ENCODE measurements around the gene RPS6KB2.

The RPS6KB2 gene

GRCh38 chr11:67428052-67429001, at the start of gene RPS6KB2:
RPS6KB2 (plus strand) TSS chr11:67428494; CDS start chr11:67428546, 52 bp downstream.
- DNase-seq = peak; percentile 97

- DNase-seq = no peak
These were observed 49.8 kb upstream of the RPS6KB2 start for GRCh38 chr11:67378544-67378943.

- no peak for DNase-seq
These were observed 48.9 kb upstream of the RPS6KB2 start for GRCh38 chr11:67379061-67380058.

- DNase-seq = no peak
These were observed 46.9 kb upstream of the RPS6KB2 start for GRCh38 chr11:67381244-67381972.

- peak; percentile 84 for DNase-seq
These were observed 45.8 kb upstream of the RPS6KB2 start for GRCh38 chr11:67382276-67383136.

DNA sequence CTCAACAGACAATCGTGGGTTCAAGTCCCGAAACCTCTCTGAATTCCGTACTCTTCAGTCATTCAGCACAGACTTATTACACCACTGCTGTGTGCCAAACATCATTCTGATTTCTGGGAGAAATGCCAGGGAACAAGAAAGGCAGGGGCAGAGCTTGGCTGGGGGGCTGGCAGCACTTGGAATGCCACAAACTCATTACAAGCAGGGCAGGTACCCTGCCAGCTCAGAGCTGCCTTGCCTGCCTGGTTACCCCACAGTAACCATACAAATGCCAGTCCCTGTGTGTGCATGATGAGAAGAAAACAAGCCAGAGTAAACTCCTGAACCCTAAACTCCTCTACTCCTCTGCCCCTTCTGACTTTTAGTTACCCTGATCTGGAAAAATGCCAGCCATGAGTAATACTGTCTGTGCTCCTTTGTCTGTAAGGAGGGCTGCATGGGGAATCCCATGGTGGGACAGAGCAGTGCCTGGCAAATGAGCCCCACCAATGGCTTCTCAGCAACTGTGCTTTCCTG, 43.4 kb upstream of the RPS6KB2 start:
- no peak for DNase-seq

- DNase-seq = no peak
These were observed 41.2 kb upstream of the RPS6KB2 start for GRCh38 chr11:67387069-67387468.

DNA sequence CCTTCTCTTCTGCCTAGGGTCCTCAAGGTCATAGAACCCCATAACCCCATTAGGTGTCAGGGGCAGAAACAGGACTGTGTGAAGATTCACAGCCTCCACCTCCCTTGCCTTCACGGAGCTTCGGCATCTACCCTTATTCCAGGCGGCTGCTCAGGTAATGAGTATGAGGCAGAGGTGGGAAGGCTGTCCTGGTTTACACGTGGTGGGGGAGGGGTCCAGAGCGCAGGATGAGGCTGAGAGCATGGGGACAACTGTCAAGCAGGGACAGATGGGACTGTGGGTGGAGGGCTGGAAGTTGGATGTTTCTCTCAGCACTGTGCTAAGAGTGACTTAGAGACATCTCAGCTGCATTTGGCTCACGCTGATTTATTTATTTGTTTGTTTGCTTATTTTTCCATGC, 40.8 kb upstream of the RPS6KB2 start:
- DNase-seq = no peak

DNA sequence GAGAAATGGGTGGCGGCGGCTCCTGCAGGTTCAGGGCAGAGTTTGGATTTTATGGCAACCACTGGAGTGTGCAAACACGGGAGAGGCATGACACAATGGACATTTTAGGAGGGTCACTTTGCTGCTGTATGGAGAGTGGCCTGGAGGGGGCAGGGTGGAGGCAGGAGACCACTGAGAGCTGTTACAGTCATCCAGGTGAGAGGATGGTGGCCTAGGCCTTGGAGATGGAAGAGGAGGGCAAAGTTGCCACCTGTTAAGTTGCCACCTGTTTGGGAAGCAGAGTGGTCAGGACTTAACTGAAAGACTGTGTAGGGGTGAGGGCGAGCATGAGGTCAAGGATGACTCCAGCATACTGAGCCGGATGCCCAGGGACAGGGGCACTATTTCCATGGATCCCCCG, 38.8 kb upstream of the RPS6KB2 start:
- DNase-seq = peak; percentile 53

GRCh38 chr11:67390947-67391303, 37.4 kb upstream of the RPS6KB2 start:
- no peak for DNase-seq

DNA sequence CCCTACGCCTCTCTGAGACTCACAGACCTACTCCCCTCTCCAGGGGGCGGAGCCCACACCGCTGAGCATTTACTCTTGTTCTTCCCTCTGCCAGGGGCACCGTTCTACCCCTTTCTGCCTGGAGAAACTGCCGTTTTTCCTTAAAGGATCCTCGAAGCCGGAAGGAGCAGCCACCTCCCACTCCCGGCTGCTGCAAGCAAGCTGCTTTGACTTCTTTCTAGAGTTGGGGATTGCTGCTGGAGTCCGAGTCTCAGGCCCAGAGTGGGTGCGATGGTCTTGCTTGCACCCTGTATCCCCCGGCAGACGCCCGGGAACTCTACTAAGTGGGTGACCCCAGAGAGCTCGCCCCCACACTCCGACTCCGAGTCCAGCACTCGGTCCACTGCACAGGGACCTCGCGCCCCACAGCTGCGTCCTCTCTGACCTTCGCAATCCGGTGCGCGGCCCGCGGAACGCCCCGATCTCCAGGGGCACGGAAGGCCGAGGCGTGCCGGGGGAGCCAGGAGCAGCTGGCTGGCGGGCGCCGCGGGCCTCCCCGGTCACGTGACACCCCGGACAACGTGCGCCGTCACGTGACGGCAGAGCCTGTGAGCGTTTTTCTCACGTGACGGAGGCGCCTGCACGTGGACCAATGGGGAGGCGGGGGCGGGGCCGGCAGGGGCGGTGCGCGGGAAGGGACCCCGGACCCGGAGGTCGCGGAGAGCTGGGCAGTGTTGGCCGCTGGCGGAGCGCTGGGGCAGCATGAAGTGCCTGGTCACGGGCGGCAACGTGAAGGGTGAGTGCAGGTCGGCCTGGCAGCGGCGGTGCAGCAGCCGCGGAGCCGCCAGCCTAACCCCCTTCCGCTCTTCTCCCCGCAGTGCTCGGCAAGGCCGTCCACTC, 36.8 kb upstream of the RPS6KB2 start, which contains the start of gene RAD9A:
Gene RAD9A, plus strand, starts transcription at position 683 of the 879 bp plus-strand sequence. Its CDS starts 59 bp downstream, at position 742.
- DNase-seq = peak; percentile 92

GRCh38 chr11:67392183-67392715, 36.0 kb upstream of the RPS6KB2 start:
- DNase-seq = no peak

- DNase-seq = no peak
These were observed 34.9 kb upstream of the RPS6KB2 start for GRCh38 chr11:67393437-67393836.

GRCh38 chr11:67393990-67394389, 34.3 kb upstream of the RPS6KB2 start:
- no peak for DNase-seq

DNA sequence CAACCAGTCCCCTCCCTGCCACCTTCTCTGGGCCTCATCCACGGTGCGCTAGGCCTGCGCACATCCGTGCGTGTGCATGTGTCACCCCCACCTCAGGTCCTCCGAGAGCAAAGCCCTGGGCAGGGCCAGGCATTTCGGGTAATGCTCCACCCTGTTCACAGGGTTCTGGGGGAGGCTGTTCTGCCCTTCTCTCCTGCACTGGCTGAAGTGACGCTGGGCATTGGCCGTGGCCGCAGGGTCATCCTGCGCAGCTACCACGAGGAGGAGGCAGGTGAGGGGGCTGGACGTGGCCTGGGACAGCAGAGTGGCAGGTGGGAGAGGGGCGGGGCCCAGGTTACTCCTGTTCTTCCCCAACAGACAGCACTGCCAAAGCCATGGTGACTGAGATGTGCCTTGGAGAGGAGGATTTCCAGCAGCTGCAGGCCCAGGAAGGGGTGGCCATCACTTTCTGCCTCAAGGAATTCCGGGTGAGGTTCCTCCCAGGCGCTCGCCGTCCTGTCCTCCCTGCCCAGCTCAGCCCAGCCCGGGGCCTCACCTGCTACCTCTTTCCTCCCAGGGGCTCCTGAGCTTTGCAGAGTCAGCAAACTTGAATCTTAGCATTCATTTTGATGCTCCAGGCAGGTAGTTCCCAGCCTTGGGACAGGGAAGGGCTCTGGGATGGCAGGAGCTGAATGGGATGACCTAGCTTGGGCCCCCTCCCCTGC, 32.6 kb upstream of the RPS6KB2 start:
- no peak for DNase-seq

DNA sequence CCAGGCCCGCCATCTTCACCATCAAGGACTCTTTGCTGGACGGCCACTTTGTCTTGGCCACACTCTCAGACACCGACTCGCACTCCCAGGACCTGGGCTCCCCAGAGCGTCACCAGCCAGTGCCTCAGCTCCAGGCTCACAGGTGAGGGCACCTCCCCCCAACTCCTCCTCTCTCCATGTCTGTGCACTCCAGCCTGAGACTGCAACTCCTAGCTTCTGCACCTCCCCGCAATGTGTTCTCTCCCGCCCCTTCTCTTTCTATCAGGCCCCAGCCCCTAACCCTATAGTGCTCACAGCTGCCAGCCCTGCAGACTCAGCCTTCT, 32.1 kb upstream of the RPS6KB2 start:
- DNase-seq = no peak

- no peak for DNase-seq
These were observed 31.5 kb upstream of the RPS6KB2 start for GRCh38 chr11:67396587-67397389.

GRCh38 chr11:67397536-67397935, 30.8 kb upstream of the RPS6KB2 start:
- no peak for DNase-seq
